ENCODE measurements around the gene GPR132. TPM values are rescaled to one million over a fixed set of nuclear protein-coding genes. Genes with fewer than 3 reads are reported as not detected.

The GPR132 gene
- total and polyA plus RNA-seq, 2 experiments from 2014 or later, result 0.14 TPM; not detected in 1

GRCh38 chr14:105094193-105094907, 29.1 kb upstream of the GPR132 start (continued):
- TF ChIP-seq ZNF462 (CRISPR knock-in tag; IDR thresholded peaks at IDR 0.05) (no peak), NANOG (IDR thresholded peaks at IDR 0.05; ENCODE audit: borderline replicate concordance) (no peak), ZNF114 (CRISPR knock-in tag; IDR thresholded peaks at IDR 0.05) (no peak), STAT1 (IDR thresholded peaks at IDR 0.05; ENCODE audit: unreplicated experiment) (no peak), REST (IDR thresholded peaks at IDR 0.05; ENCODE audit: unreplicated experiment) (no peak), CTCF (conservative IDR thresholded peaks at IDR 0.05; ENCODE audit: low read depth in 2 of 2) (no peak)
